ENCODE measurements around the gene ZYX.
"Not testable (repeated sequence)": the region's sequence is repeated elsewhere in the genome, so short reads cannot be mapped to it uniquely, and the experiment has no call there.

Gene ZYX

GRCh38 chr7:143411976-143412708 lies 31.0 kb downstream of the ZYX start:
- in situ Hi-C loops (cut with HindIII; ENCODE audit: low sequenced_read_pairs), result no loop called here
- H3K4me3 ChIP-seq (ENCODE audit: low read depth, low read length), result no peak overlapping the region
- DNase-seq (ENCODE audit: low read depth), result no peak
- no peak for TF ChIP-seq CTCF (IDR thresholded peaks at IDR 0.05; ENCODE audit: low read depth, low read length, missing control alignments)

- no peak overlapping the region for H3K4me3 ChIP-seq (ENCODE audit: low read depth, low read length)
- no peak for DNase-seq (ENCODE audit: low read depth)
- in situ Hi-C loops (cut with HindIII; ENCODE audit: low sequenced_read_pairs), result no loop called here
- no peak for TF ChIP-seq CTCF (IDR thresholded peaks at IDR 0.05; ENCODE audit: low read depth, low read length, missing control alignments)
These were observed 32.0 kb downstream of the ZYX start for GRCh38 chr7:143413123-143413522.

GRCh38 chr7:143415209-143415608 lies 34.1 kb downstream of the ZYX start:
- H3K4me3 ChIP-seq (ENCODE audit: low read depth, low read length); in situ Hi-C loops (cut with HindIII; ENCODE audit: low sequenced_read_pairs); DNase-seq (ENCODE audit: low read depth): not testable (repeated sequence)

DNA sequence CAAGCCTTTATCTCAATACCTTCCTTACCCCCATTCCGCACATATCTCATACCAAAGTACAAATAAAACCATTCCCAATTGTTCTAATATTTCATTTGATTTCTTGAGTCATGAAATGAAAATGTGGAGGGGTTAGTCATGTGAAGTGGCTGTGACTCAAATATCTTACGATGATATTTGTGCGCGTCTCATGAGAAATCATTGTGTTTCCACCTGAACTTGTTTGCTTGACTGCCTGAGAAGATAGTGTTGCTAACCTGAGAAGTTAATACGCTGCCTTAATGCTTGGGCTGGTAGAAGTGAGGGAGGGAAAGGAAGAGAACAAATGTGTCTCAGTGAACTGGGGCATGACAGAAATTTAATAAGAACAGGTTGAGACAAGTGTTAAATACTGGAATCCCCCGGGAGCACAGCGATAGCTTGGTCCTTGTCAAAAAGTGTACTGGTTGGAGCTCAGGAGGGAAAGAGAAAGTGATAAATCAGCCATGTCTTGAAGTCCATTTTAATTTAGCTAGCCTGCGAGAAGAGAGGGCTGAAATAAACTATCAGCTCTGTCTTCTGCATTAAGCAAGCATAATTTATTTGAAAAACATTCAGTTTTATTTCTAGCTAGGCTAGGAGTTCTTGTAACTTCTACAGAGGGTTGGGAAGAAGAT lies 34.7 kb downstream of the ZYX start:
- H3K4me3 ChIP-seq (ENCODE audit: low read depth, low read length), result no peak overlapping the region
- no peak for TF ChIP-seq CTCF (IDR thresholded peaks at IDR 0.05; ENCODE audit: low read depth, low read length, missing control alignments)
- in situ Hi-C loops (cut with HindIII; ENCODE audit: low sequenced_read_pairs), result no loop called here
- no peak for DNase-seq (ENCODE audit: low read depth)

- peak; percentile 33 for DNase-seq (ENCODE audit: low read depth)
- H3K4me3 ChIP-seq (ENCODE audit: low read depth, low read length), result no peak overlapping the region
- TF ChIP-seq CTCF (IDR thresholded peaks at IDR 0.05; ENCODE audit: low read depth, low read length, missing control alignments), result peak; percentile 68
- in situ Hi-C loops (cut with HindIII; ENCODE audit: low sequenced_read_pairs), result no loop called here
These were observed 35.5 kb downstream of the ZYX start for GRCh38 chr7:143416565-143417149.

- in situ Hi-C loops (cut with HindIII; ENCODE audit: low sequenced_read_pairs), result no loop called here
- H3K4me3 ChIP-seq (ENCODE audit: low read depth, low read length), result no peak overlapping the region
- no peak for DNase-seq (ENCODE audit: low read depth)
- TF ChIP-seq CTCF (IDR thresholded peaks at IDR 0.05; ENCODE audit: low read depth, low read length, missing control alignments), result no peak
These were observed 36.7 kb downstream of the ZYX start for GRCh38 chr7:143417734-143418383.

Data from astrocyte of the cerebellum (primary cell).